Activated naive CD8-positive, alpha-beta T cell treated with anti-CD3 and anti-CD28 coated beads, Interleukin-2, amount 10 ng/mL, durations not matched to agents 7 days and 5 days (primary cell): Measurements from ENCODE around the gene SCG3. TPM values are rescaled to one million over a fixed set of nuclear protein-coding genes. Genes with fewer than 3 reads are reported as not detected.

Experiments
- ATAC-seq: fragments of 150-1000 bp; cut with Tn5 transposase; one replicate; pipeline ENCODE4 v1.10.0; 2021; ENCODE audit warnings: low read depth, moderate library complexity
- POLR2A ChIA-PET: fragments of 350-600 bp; sonication (Branson Sonifier 250); formaldehyde crosslinking; loops from one replicate; lab custom pipeline; 2021; ENCODE audit warnings: antibody characterized with exemption; lab: Charles Lee
- DNase-seq: peaks from one replicate; pipeline ENCODE4 v3.0.0; 2021
- H3K27ac Mint-ChIP-seq: one replicate; pipeline ENCODE4 v1.8.0; 2022; ENCODE audit warnings: mild to moderate bottlenecking, mixed read lengths
- H3K27me3 Mint-ChIP-seq: one replicate; pipeline ENCODE4 v1.8.0; 2022; ENCODE audit warnings: mild to moderate bottlenecking, moderate library complexity, mixed read lengths
- H3K36me3 Mint-ChIP-seq: one replicate; pipeline ENCODE4 v1.8.0; 2021; ENCODE audit warnings: mild to moderate bottlenecking, mixed read lengths
- H3K4me1 Mint-ChIP-seq: one replicate; pipeline ENCODE4 v1.8.0; 2021; ENCODE audit warnings: mixed read lengths
- H3K4me3 Mint-ChIP-seq: one replicate; pipeline ENCODE4 v1.8.0; 2022; ENCODE audit warnings: mild to moderate bottlenecking, moderate library complexity, mixed read lengths
- H3K9me3 Mint-ChIP-seq: one replicate; pipeline ENCODE4 v1.8.0; 2021; ENCODE audit warnings: mixed read lengths
- total RNA-seq, 2 experiments: library from RNA; stranded (reverse); gene quantifications; one replicate each; pipeline ENCODE4 v1.2.3, GENCODE V29; 2021

SCG3 gene
- total RNA-seq, 2 experiments from 2014 or later: not detected

- Mint-ChIP-seq H3K27me3 (no peaks in the 10 kb centered on the region), H3K36me3 (peaks cover 7% of the 10 kb centered on the region), H3K4me3 (no peak overlapping the region), H3K4me1 (peaks cover under 1% of the 10 kb centered on the region), H3K27ac (no peak overlapping the region), H3K9me3 (no peaks in the 10 kb centered on the region)
- POLR2A ChIA-PET: no interaction called here
- ATAC-seq (no peak), DNase-seq (no peak)
Observed at GRCh38 chr15:51760805-51761204, 79.5 kb downstream of the SCG3 start.

- DNase-seq (no peak), ATAC-seq (no peak)
- POLR2A ChIA-PET: no interaction called here
- H3K4me3 Mint-ChIP-seq: no peak overlapping the region
- H3K36me3 Mint-ChIP-seq: peaks cover 24% of the 10 kb centered on the region
- peaks cover 8% of the 10 kb centered on the region for H3K4me1 Mint-ChIP-seq
- H3K27ac Mint-ChIP-seq: no peak overlapping the region
- H3K27me3 Mint-ChIP-seq: no peaks in the 10 kb centered on the region
- H3K9me3 Mint-ChIP-seq: peaks cover 1% of the 10 kb centered on the region
Observed at GRCh38 chr15:51765751-51766150, 84.4 kb downstream of the SCG3 start.

DNA sequence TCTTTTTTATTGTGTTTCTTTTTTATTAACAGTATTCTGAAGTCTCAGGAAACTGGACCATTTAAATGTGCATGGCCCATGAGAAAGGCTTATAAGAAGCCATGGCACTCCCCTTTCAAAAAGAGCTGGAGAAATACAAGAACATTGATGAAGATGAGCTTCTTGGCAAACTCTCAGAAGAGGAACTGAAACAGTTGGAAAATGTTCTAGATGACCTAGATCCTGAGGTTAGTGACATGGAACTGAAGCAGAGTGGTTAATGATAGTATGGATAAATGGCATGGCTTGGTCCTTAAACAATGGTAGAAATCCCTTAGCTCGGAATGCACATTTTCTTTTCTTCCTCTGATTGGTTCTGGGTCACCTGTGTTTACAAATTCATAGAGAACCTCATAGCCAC, 85.0 kb downstream of the SCG3 start:
- H3K4me1 Mint-ChIP-seq: peaks cover 8% of the 10 kb centered on the region
- no peak overlapping the region for H3K27ac Mint-ChIP-seq
- H3K36me3 Mint-ChIP-seq: peaks cover 27% of the 10 kb centered on the region
- no peaks in the 10 kb centered on the region for H3K27me3 Mint-ChIP-seq
- ATAC-seq: no peak
- peaks cover 1% of the 10 kb centered on the region for H3K9me3 Mint-ChIP-seq
- POLR2A ChIA-PET: no interaction called here
- H3K4me3 Mint-ChIP-seq: no peak overlapping the region
- no peak for DNase-seq

GRCh38 chr15:51768018-51768417, 86.7 kb downstream of the SCG3 start:
- Mint-ChIP-seq H3K4me3 (no peak overlapping the region), H3K36me3 (peaks cover 32% of the 10 kb centered on the region), H3K4me1 (peaks cover 8% of the 10 kb centered on the region), H3K27me3 (no peaks in the 10 kb centered on the region), H3K9me3 (peaks cover 1% of the 10 kb centered on the region), H3K27ac (peak overlapping the region; percentile 77)
- POLR2A ChIA-PET: interaction anchor here (0.9 to 2.0 kb wide), 2 partner anchors 31 to 35 kb away, joined by 3 to 7 read pairs; partner anchors contain the start of gene LYSMD2
- DNase-seq (peak; percentile 37), ATAC-seq (peak; percentile 56)

Other genes with a start within 250 kb of the SCG3 start
- 10 to 100 TPM in 1 of 2 experiments, 1 to 10 TPM in 1; 8.7 to 11.8 TPM for gene DMXL2, start 58.7 kb upstream of the SCG3 start, total RNA-seq
- gene LYSMD2, start 56.2 kb downstream of the SCG3 start, total RNA-seq: 10 to 100 TPM; 24.1 to 27.3 TPM
- 10 to 100 TPM; 14.7 to 16.0 TPM for gene TMOD2, start 70.1 kb downstream of the SCG3 start, total RNA-seq
- gene TMOD3, start 148.2 kb downstream of the SCG3 start, total RNA-seq: 10 to 100 TPM; 68.0 to 70.3 TPM